ENCODE data around the gene HSD11B1.

Gene HSD11B1

DNA sequence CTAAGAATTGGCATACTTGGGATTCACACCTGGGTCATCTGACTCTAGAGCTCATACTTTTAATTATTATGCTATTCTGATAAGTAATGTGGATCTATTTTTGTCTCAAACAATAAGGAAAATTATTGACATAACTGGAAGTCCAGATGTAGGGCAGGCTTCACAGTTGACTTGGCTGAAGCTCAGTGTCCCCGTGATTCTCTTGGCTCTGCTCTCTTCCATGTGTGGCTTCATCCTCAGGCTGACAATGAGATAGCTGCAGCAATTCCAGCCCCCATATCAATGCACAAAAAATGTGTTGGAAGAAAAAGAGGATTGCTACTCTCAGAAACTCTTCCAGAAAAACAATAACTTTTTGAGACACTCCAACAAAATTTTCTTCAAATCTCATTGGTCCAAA lies 23.8 kb downstream of the HSD11B1 start:
- no peak for DNase-seq

DNA sequence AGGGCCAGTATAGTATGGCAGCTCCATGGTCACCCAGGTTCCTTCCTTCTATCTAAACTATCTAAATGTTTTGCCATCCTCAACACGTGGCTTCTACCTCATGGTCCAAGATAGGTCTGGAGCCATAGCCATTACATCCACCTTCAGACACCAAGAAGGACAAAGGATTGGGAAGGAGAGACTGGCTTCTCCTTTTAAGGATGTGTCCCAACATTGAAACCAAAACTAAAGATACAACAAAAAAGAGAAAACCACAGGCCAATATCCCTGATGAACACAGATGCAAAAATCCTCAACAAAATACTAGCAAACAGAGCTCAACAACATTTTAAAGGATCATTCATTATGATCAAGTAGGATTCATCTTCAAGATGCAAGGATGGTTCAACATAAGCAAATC lies 24.8 kb downstream of the HSD11B1 start:
- no peak for DNase-seq

DNA sequence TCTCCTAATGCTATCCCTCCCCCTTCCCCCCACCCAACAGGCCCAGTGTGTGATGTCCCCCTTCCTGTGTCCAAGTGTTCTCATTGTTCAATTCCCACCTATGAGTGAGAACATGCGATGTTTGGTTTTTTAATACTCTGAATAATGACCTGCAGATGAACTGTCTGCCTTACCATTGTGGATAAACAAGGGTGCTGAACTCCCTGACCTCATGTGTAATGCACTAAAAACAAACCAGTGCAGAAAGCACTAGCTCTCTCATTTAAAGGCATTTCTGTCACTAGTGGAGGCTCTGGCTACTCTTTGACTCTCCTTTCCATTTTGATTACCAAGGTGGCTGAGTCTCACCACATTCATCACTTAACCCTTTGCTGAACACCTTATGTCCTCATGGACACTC lies 28.1 kb downstream of the HSD11B1 start:
- DNase-seq: no peak

DNA sequence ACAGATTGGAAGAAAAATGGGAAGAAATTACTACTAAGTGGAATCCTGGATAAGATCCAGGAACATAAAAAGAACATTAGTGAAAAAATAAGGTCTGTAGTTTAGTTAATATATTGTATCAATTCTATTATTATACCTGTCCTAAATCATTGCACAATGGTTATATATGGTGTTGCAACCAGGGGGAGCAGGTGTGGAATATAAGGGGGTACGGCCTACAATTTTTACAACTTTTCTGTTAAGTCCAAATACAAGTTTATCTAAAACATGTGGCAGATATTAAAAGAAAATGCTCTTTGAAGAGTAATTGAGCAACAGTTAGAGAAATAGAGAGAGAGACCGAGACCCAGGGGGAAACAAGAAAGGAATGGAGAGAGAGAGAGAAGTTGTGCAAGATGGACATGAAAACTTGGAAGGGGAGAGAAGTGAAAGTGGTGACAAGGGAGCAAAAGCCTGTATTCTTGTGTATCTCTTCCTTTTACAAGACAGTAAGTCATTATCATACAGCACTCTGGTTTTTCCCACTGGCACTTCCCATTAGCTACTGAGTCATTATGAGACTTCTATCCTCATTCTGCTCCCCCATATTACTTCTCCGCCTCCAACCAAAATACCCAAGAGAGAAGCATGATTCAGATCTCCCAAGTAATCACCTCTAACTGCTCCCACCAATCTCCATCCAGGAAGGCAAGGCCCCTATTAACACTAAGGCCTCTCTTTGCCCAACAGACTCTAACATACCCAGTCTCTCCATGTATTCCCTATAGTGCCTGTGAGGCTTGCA lies 29.0 kb downstream of the HSD11B1 start:
- DNase-seq: no peak

DNA sequence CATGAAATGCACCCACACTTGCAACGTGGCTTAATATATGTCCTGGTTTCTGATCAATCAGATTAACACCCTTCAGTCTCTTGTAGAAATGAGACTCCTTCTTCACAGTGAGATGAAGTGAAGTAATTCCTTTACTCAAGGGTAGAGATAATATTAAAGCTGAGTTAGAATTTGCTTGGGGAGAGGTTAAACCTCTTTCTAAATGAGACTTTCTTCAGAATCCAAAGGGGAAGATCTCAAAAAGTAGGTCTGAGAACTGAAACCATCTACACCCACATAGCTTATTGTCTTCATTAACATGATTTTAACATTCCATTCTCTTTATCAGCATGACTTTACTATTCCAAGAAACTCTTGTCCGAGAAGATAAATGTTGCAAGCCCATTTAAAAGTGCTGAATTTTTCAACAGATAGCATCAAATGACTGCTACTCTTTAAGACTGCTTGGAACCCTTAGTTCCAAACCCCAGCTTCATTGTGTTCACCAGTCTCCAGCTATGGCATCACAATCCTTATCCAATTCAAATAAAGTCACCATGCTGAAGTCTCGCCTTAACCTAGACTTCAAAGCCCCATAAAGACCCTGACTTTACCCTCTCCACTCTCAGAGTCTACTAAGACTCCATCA lies 32.0 kb downstream of the HSD11B1 start:
- no peak for DNase-seq

DNA sequence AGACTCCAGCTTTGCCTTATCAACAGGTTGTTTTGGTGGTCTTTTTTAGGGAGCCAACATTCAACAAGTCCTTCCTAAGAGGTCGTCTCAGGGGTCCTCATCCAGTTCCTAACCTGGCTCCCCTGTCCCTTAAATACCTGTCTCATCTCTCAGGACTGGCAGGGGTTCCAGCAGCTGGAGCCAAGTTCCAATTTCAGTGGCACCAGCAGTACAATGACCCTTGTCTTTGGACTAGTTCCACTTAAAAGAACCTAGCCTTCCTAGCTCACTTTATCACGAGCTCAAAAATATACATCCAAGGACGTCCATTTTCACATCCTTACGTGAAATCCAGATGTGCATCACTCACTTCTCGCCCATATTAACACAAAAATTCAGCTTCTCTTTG lies 32.5 kb downstream of the HSD11B1 start:
- DNase-seq: no peak

DNA sequence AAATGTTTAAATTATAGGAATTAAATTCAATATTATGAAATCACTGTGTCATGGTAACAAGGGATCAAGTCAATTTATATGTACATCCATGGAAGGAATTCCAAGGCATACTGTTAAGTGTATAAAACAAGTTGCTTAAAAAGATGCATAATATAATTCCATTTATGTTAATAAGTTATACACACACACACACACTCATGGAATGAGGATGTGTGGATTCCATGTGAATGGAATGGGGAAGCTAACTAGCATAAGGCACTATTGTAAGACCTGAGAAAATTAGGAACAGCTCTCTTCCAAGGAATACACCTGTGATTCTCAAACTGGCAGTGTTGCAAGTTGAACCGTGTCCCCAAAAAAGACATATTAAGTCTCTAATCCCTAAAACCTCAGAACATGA lies 33.6 kb downstream of the HSD11B1 start:
- DNase-seq: no peak

DNA sequence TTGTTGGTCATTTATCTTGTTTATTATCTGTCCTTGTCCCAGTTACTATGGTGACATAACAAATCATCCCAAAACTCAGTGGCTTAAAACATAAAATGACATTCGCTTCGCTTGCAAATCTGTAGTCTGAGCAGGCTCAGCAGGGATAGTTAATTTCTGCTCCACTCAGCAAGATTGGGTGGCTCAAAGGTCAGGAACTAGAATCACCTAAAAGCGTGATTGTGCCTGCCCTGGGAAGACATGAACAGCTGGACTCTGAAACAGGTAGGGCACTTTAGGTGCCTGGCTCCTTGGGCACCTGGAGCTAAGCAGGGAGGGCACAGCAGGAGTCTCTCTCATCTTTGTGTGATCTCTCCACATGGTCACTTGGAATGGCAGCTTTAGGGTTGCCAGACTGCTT lies 36.5 kb downstream of the HSD11B1 start:
- DNase-seq: no peak

DNA sequence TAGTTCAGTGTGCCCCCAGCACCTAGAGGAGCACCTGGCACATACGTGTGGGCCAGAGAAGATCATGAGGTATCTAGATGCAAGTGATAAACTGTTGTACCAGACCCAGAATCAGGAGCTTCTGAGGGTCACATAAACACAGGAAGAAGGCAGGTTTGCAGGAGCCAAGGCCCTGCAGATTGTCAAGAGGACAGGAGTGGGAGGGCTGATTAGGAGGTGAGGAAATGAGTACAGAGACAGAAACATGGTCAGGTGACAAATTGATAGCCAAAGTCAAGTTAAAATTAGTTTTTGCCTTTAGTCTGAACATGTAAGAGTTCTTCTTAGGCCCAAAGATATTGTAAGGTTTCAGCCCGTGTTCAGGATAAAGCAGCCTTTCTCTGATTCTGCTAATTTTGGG lies 37.2 kb downstream of the HSD11B1 start:
- no peak for DNase-seq

DNA sequence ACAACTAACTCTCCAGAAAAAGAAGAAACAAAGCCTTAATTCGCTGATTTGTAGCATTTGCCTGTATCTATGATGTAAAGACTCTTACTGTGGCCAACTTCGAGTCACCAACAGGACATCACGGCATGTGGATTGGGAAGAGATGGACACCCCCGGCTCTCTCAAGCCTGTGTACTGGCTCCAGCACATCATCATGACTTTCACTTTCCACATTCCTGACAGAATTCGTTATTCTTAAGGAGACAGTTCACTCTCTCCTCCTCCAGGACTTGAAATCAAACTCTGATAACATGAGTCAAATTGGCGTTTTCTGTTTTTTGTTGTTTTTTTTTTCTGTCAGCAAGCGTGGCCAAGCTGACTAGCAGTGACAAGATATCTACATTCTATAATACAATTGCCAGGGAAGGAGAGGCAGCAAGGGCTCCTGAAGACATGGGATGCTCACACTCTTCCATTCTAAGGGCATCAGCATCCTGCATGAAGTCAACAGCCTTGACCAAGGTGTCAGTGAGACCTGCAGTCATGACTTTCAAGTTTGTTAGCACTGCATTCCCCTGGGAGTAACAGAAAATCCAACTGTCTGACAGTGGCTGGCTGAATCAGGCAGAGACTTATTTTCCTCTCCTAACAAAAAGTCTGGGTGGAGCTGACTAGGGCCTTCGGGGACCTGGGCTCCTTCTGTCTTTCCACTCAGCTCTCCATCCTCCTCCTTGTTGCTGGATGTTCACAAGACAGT lies 37.9 kb downstream of the HSD11B1 start:
- no peak for DNase-seq

DNA sequence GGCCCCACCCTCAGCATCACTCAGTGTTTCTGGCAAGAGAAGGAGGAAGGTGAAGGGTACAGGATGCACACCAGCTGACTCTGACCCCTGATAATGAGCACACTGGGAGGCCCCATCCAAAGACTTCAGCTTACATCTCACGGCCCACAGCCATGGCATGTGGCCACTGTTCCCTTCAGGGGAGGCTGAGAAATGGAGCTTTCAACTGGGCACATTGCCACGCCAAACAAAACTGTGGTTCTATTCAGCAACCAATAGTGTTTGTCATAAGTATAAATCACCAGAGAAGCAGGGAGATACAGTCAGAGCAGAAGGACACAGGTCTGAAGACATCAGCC lies 38.5 kb downstream of the HSD11B1 start:
- no peak for DNase-seq

DNA sequence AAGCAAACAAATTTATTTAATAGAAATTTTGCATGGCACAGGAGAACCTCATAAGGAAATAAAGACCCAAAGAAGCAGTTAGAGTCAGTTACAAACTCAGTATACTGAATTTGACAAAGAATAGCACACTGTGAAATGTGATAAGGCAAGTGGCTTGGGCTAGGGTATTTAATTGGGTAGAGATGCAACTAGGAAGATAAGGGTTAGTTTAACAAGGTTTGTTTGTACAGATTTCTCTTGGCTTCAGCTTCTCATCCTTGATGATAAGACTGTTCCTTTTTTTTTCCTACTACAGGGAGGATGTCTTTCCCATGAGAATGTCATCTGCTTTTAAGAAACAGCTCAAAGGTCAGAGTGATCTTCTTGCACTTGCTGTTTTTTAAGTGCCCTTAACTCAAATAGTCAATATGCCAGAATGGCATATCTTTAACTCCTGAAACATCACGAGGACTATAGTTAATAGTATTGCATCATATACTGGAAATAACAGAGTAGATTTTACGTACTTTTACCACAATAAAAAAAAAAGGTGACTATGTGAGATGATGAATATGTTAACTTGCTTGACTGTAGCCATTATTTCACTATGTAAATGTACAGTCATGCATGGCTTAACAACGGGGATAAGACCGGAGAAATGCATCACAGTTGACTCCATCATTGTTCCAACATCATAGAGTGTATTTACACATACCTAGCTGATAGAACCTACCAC lies 42.0 kb downstream of the HSD11B1 start:
- DNase-seq: no peak

DNA sequence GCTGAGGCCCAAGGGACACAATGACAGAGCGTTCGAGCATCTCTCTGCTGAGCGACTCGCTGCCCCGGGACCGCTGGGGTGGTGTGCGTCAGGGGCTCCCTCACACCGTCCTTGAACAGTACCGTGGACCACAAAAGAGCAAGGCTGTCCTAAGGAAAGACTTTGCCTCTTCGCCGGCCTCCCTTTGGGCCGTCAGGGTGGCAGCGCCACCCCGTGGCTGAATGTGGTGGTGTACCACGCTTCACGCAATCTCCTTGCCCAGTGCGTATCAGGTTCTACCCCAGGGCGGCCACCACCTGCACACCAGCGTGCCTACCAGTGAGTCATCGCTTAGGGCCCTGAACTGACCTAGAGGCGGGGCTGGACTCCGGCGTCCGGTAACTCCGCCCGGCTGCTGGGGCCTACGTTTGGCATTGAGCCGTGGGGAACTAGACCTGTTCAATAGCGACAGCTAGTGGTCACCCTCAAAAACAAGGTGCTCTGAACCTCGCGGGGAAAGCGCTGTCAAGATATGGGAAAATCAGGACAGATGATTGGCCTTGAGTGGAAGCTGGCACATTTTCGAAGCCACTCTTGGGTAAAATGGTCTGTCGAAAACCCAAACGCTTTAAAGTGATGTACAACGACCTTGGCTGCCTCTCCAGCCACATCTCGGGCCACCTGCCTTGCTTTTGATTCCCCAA lies 43.1 kb downstream of the HSD11B1 start:
- no peak for DNase-seq

DNA sequence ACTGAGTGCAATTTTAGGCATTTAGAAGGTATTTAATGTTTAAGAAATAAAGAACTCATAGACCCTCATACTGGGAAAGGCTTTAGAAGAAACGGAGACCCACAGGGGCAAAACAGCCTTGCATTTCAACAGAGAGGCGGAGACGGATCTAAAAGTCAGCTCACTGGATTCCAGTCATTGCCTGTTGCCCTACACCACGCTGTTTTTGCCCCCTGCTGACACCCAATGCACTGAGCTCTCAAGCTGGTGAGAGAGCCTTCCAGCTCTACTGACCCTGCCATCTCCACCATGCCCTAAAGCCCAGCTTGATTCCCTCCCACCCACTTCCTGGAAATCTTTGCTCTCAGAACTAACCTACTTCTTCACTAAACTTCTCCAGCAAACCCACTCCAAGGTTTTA lies 44.0 kb downstream of the HSD11B1 start:
- DNase-seq: no peak

DNA sequence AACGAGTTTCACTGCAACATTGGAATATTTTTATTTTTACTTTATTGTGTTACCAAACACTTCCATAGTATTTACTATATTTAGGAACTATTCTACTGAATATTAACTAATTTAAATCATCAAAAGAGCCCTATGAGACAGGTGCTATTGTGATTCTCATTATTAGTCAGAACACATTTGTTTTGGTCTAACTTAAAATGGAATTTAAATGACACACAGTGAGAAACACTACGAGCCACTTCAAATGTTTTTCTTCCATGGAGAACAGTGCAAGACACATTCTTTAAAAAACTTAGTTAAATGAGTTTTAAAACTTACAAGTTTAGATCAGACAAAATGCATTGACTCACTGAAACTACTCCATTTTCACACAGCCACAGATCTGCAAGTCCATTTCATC lies 44.6 kb downstream of the HSD11B1 start:
- DNase-seq: no peak

DNA sequence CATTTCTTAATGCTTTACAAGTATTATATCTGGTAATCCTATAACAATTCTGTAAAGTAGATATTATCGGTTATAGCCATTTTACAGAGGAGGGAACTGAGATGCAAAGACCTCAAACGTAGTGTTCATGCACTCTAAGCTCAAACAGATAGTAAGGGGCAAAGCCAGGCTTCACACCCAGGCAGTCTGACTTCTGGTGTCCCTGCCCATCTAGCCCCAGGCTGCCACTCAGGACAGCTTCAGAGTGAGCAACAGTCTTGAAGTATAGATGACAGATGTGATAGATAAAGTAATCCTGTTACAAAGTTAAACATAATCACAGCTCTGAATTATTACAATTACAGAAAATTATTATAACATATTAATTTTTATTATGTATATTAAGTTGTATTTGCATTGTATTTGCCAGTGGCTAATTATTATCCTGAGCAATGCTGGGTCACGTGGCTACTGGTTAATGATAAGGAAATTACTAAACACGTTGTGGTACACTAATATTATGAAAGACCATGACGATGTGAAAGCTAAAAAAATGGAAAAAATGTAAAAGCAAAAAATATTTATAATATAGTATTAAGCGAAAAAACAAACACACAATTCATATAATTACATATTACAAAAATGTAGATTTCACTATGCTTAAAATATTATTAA lies 45.2 kb downstream of the HSD11B1 start:
- DNase-seq: no peak

DNA sequence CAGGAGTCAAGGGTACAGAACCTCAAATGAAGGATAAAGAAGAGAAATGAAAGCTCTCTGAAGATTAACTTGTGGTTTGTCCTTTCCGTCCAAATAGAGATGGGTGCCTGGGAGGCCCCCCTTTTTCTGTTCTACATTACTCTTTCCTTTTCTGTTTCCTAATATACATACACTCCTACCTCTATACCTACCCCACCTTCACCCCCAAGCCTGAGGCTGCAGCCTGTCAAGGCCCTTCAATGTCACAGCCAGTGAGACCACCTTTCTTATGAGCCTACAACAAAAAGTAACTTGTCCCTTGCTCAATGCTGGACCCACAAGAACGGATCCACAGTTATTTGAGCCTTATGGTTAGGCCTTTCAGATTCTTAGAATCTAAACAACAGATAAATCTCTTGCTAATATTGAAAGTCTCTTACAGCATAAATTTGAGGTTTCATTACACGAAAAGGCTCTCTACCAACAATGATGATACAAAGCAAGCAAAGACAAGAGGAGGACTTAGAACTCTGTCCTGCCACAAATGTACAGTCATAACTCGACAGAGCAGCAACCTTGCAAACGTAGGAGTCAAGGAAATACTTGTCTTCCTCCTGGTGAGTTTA lies 47.1 kb downstream of the HSD11B1 start:
- no peak for DNase-seq

DNA sequence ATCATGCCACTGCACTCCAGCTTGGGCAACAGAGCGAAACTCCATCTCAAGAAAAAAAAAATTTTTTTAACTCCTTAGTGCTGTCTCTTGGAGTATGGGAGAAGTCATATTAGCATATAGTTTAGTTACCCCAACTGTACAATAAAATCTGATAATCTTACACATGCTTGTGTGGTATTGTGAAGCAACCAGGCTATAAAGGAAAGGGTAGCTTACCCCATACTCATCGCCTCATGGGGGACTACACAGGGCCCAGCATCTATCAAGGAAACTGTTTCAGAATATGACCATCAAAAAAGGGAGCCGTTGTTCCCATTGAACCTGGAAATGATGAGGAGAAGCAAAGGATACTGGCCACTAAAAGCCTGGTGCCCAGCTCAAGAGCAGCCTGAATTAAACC lies 48.2 kb downstream of the HSD11B1 start:
- no peak for DNase-seq

DNA sequence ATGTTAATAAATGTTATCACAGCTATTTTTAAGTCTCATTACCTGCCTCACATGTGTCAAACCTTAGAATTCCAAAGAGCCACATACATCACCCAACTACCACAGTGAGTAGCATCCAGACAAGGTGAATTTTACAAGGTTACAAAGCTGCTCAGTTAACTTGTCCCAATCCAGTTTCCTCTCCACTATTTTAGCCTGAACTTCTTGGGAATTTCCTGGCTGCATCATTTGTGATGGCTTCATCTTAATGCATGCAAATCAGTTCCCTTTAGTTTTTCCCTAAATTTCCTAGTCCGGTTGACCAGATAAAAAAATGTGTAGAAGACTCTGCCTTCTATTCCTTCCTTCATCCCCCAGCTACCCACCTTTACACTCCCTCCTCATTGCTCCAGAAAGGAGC lies 50.6 kb downstream of the HSD11B1 start:
- DNase-seq: no peak

DNA sequence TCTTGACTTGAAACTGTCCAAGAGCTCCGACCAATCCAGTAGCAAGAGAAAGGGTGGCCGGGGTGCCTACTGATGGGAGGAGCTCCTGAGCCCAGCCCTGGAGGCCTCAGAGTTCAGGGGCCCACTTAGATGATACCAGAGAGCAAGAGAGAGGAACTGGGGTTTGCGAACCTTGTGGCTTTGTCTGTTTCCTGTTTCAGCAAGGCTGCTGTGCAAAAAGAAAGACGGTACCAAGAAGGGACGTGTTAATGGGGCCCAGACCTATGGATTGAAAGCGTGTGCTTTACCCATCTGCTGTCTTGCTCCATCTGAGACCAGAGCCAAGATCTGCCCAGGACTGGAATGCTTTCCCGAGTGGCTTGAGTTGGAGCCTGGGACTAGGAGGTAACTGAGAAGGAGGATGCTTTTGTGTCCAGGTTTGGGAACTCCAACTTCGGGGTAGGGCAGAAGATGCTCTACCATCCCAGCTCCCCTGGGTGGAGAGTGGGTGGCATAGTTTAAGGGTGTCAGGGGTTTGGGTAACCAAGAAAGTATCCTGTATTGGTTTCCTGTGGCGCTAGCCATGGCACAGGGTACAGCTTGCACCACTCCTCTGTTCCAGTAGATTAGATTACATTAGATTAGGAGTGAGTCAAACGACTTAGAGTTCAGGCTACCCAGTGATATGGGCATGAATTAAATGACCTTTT lies 51.4 kb downstream of the HSD11B1 start, which contains the start of gene TRAF3IP3:
TSS of gene TRAF3IP3 (plus strand) at position 128 of the 689 bp plus-strand sequence. CDS start 3,987 bp downstream, outside the sequence.
- no peak for DNase-seq

Measured in NCI-H187 (cell line).